Effector CD8-positive, alpha-beta T cell (primary cell): Measurements from ENCODE around the gene TDRD15.
"Not testable (repeated sequence)": the region's sequence is repeated elsewhere in the genome, so short reads cannot be mapped to it uniquely, and the experiment has no call there.

Source experiments
- DNase-seq: peaks from one replicate; lab custom pipeline; 2025; lab: John Stamatoyannopoulos, UW

TDRD15 gene

GRCh38 chr2:21146638-21147037 lies 22.9 kb downstream of the TDRD15 start:
- DNase-seq = no peak

DNA sequence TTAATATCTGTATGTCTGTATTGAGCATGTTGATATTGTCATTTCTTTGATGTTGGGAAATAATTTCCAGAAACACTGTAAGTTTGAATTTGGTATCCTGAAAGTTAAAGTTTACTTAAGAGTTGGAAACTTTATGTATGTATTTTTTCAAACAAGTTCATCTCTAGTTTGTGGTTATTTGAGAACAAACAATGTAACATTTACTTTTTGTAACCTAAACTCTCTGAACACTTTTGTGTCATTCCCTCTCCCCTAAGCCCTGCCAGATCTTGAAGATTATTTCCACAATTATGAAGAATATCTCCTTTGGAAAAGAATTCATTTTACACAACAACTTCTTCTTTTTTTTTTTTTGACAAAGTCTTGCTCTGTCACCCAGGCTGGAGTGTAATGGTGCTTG lies 24.9 kb downstream of the TDRD15 start:
- no peak for DNase-seq

DNA sequence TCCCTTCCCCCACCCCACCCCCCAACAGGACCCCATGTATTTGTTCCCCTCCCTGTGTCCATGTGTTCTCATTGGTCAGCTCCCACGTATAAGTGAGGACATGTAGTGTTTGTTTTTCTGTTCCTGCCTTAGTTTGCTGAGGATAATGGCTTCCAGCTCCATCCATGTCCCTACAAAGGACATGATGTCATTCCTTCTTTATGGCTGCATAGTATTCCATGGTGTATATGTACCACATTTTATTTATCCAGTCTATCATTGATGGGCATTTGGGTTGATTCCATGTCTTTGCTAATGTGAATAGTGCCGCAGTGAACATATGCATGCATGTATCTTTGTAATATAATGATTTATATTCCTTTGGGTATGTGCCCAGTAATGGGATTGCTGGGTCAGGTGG lies 27.5 kb downstream of the TDRD15 start:
- DNase-seq = not testable (repeated sequence)

DNA sequence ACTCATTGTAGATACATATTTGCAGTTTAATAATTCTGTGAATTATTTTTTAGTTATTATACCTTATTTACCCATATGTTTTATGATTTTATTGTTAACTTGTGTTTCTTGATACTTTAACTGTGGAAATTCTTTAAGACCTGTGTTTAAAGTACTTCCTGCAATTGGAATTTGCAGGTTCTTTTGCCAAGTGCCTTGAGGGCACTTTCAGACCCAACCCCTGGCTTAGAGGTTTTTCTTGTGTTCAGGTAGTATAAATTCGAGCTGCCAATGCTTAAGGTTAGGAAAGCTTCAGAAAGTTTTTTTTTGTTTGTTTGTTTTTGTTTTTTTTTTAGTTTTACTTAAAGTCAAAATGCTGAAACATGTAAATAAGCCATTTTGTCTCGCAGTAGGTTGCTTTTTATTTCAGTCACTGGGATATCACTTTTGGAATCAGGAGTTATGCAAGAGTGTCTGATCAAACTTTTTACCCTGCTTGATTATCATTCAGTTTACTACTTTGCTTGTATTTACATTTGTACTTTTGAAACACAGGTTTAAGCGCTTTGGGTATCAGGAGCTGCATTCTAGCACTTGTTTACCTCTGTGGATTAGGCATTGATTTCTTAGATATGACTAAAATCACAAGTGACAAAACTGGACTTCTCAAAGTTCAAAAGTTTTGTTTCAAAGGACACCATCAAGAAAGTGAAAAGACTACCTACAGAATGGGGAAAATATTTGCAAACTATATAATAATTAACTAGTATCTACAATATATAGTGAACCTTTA lies 31.8 kb downstream of the TDRD15 start:
- no peak for DNase-seq

DNA sequence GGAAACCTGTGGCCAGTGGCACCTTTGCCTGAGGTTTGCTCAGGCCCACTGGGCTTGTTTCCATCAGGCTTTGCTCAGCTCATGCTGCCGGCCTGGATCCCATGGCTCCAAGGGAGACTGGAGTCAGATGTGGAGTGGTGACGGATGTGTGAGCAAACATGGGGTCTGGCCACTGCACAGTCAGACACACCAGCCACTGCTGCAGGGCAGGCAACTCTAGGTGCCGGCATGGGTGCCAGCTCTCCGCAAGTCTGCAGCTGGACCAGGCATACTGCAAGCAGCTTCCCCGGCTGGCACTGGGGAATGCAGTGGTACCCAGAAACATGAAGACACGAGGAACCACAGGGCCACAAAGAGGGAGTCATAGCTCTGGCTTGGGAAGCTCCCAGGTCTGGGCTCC lies 37.4 kb downstream of the TDRD15 start:
- DNase-seq = no peak

DNA sequence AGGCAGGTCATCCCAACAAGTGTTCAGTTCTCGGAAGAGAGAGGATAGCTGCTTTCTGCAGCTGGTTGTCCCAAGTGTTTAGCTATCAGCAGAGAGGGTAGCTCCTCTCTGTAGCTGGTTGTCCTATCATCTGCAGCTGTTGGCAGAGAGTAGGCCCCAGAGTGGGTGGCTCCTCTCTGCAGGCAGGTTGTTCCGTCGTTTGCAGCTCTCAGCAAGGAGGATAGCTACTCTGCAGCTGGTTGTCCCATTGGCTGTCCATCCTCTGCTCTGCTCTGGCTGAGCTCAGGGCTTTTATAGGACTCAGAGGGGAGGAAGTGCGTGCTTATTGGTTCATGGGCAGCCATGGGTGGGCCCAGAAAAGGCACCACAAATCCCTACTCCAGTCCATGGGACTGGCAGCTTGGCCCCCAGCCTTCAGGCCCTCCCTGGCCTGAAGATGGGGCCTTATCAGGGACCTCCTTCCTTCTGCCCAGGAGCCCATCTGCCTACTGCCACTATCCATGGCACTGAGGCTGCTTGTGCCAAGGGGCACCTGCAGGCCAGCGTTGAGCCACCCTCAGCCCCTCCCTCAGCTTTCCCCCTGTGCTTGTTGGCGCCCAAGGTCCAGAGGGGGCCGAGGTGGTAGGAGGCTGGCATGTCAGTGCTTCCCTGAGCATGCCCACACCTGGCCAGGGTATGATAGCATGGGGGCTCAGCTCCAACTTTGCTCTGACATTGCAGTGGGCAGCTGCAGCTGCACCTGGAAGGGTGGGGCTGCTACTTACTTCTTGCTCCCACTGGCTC lies 38.3 kb downstream of the TDRD15 start:
- no peak for DNase-seq

- DNase-seq = no peak
Measured at GRCh38 chr2:21162615-21162878, 38.8 kb downstream of the TDRD15 start.

DNA sequence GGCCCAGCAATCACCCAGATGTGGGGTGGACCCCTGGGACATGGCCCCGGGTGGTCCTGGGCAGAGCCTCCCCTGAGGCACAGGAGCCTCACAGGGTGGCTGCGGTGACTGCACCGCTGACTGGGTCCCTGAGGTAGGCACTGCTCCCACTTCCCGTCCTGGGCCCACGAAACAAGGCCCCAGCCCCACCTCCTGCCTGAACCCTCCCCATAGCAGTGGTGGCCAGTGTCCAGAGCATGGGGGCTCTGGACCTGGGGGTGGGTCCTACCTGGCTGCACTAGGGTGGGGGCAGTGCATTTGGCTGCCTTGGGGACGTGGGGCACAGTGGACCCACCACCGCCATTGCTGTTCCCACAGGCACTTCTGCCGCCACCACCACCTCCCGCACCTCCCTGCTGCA lies 39.4 kb downstream of the TDRD15 start:
- no peak for DNase-seq

DNA sequence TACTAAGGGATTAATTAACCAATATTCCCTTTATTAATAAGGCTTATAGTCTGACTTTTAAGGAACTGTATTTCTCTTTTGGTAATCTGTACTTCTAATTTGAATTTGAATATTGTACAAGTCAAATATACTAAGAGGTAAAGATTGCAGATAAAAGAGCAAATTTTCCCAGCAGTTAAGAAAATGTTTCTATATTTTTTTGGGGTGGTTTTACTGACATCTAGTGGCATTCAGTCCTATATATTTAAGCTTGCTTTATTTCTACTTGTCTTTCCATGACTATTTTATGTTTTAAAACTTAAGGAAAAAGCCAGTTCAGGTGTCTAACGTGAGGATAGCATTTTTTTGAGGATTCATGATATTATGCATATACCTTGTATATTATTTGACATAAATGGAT lies 41.6 kb downstream of the TDRD15 start:
- DNase-seq = no peak

GRCh38 chr2:21175895-21176646 lies 52.3 kb downstream of the TDRD15 start:
- DNase-seq = no peak

DNA sequence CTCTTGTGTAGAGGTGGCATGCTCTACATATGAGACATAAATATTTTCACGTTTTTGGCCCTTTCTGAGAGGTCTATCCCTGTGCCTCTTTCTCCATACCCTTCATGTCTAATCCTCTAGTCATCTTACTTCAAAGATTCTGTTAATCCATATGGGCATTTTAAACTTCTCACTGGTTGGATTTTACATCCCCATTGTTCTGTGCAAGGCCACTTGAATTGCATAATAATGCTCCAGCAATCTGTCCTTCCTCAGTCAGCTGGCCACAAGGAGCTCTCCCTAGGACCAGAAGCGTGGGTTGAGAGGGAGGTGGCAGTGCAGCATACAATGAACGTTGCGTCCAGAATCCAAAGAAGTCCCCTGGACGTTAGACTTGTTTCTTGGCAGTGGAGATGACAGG lies 58.2 kb downstream of the TDRD15 start:
- DNase-seq = no peak

GRCh38 chr2:21183306-21183705 lies 59.5 kb downstream of the TDRD15 start:
- DNase-seq = no peak

- DNase-seq = no peak
Measured at GRCh38 chr2:21183726-21184125, 60.0 kb downstream of the TDRD15 start.

- DNase-seq = no peak
Measured at GRCh38 chr2:21191535-21191934, 67.8 kb downstream of the TDRD15 start.
